ENCODE results near the gene PXN. TPM values are rescaled to one million over a fixed set of nuclear protein-coding genes. Genes with fewer than 3 reads are reported as not detected.

The PXN gene
- total RNA-seq, 1 donor from 2014 or later = 8.2 TPM

DNA sequence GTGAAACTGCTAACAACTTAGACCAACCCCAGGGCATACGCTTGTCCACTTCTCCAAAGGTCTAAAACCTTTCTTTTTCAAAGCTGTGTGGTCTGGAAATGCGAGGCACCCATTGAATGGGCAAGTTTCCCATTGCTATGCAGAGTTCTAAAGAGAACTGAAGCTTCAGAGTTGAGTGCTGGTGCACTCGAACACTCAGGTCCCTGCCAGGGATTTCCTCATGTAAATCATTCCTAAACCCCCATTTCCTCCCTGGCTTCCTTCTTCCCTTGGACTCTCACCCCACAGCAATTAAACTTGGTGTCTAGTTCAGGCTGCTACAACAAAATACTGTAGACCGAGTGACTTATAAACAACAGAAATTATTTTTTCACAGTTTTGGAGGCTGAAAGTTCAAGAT, 2.2 kb upstream of the PXN start:
- H3K4me3 Mint-ChIP-seq = no peak overlapping the region
- H3K4me3 ChIP-seq = no peak overlapping the region
- peaks cover 27% of the 10 kb centered on the region for H3K79me2 ChIP-seq (ENCODE audit: low read depth)
- no peaks in the 10 kb centered on the region for H3K9me3 ChIP-seq (ENCODE audit: low read depth)
- H3K27me3 Mint-ChIP-seq (ENCODE audit: insufficient read depth, low read depth) = peaks cover 10% of the 10 kb centered on the region
- TF ChIP-seq, protein P1, sequence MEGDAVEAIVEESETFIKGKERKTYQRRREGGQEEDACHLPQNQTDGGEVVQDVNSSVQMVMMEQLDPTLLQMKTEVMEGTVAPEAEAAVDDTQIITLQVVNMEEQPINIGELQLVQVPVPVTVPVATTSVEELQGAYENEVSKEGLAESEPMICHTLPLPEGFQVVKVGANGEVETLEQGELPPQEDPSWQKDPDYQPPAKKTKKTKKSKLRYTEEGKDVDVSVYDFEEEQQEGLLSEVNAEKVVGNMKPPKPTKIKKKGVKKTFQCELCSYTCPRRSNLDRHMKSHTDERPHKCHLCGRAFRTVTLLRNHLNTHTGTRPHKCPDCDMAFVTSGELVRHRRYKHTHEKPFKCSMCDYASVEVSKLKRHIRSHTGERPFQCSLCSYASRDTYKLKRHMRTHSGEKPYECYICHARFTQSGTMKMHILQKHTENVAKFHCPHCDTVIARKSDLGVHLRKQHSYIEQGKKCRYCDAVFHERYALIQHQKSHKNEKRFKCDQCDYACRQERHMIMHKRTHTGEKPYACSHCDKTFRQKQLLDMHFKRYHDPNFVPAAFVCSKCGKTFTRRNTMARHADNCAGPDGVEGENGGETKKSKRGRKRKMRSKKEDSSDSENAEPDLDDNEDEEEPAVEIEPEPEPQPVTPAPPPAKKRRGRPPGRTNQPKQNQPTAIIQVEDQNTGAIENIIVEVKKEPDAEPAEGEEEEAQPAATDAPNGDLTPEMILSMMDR (IDR thresholded peaks at IDR 0.05) = no peak
- TF ChIP-seq EZH2 (IDR thresholded peaks at IDR 0.05) (no peak), EZH2phosphoT487 (IDR thresholded peaks at IDR 0.05) (no peak)
- no peak overlapping the region for H3K9ac ChIP-seq
- no peaks in the 10 kb centered on the region for H3K9me3 Mint-ChIP-seq
- no peak overlapping the region for H3K4me2 ChIP-seq
- peaks cover 6% of the 10 kb centered on the region for H3F3A ChIP-seq (ENCODE audit: low read depth)
- no peaks in the 10 kb centered on the region for H3K36me3 ChIP-seq
- peaks cover 30% of the 10 kb centered on the region for H3K4me1 Mint-ChIP-seq
- no peaks in the 10 kb centered on the region for H3K27me3 ChIP-seq
- DNase-seq (ENCODE audit: low spot score) = no peak
- H2AFZ ChIP-seq (replicated peaks) = no peak overlapping the region
- H3K27ac ChIP-seq = no peak overlapping the region
- peaks cover 20% of the 10 kb centered on the region for H3K4me1 ChIP-seq
- H3K36me3 Mint-ChIP-seq = peaks cover 2% of the 10 kb centered on the region
- peaks cover 21% of the 10 kb centered on the region for H4K20me1 ChIP-seq (ENCODE audit: low read depth)
- H3K27ac Mint-ChIP-seq = no peak overlapping the region

- peaks cover 40% of the 10 kb centered on the region for H3K79me2 ChIP-seq (ENCODE audit: low read depth)
- Mint-ChIP-seq H3K27ac (no peak overlapping the region), H3K4me1 (peaks cover 34% of the 10 kb centered on the region), H3K36me3 (peaks cover 2% of the 10 kb centered on the region), H3K27me3 (ENCODE audit: insufficient read depth, low read depth) (peaks cover 8% of the 10 kb centered on the region), H3K4me3 (peak overlapping the region; percentile 94), H3K9me3 (no peaks in the 10 kb centered on the region)
- no peaks in the 10 kb centered on the region for H3K27me3 ChIP-seq
- H3K9ac ChIP-seq = no peak overlapping the region
- no peak for TF ChIP-seq EZH2phosphoT487 (IDR thresholded peaks at IDR 0.05)
- TF ChIP-seq EZH2 (IDR thresholded peaks at IDR 0.05) = no peak
- TF ChIP-seq, protein P1 (IDR thresholded peaks at IDR 0.05) = no peak
- H3K4me1 ChIP-seq = peaks cover 20% of the 10 kb centered on the region
- DNase-seq (ENCODE audit: low spot score) = no peak
- H3F3A ChIP-seq (ENCODE audit: low read depth) = peaks cover 6% of the 10 kb centered on the region
- no peak overlapping the region for H3K4me2 ChIP-seq
- H2AFZ ChIP-seq (replicated peaks) = no peak overlapping the region
- no peaks in the 10 kb centered on the region for H3K9me3 ChIP-seq (ENCODE audit: low read depth)
- no peak overlapping the region for H3K4me3 ChIP-seq
- H4K20me1 ChIP-seq (ENCODE audit: low read depth) = peaks cover 27% of the 10 kb centered on the region
- H3K36me3 ChIP-seq = no peaks in the 10 kb centered on the region
- H3K27ac ChIP-seq = no peak overlapping the region
Measured at GRCh38 chr12:120266180-120266870, 795 bp upstream of the PXN start.

GRCh38 chr12:120264904-120265472, 542 bp downstream of the PXN start:
- H3K79me2 ChIP-seq (ENCODE audit: low read depth) = peaks cover 53% of the 10 kb centered on the region
- peaks cover 6% of the 10 kb centered on the region for H3F3A ChIP-seq (ENCODE audit: low read depth)
- Mint-ChIP-seq H3K4me3 (peak overlapping the region; percentile 87), H3K27ac (peak overlapping the region; percentile 65), H3K4me1 (peaks cover 34% of the 10 kb centered on the region), H3K36me3 (peaks cover 2% of the 10 kb centered on the region), H3K9me3 (no peaks in the 10 kb centered on the region), H3K27me3 (ENCODE audit: insufficient read depth, low read depth) (peaks cover 8% of the 10 kb centered on the region)
- no peaks in the 10 kb centered on the region for H3K36me3 ChIP-seq
- no peaks in the 10 kb centered on the region for H3K9me3 ChIP-seq (ENCODE audit: low read depth)
- peaks cover 20% of the 10 kb centered on the region for H3K4me1 ChIP-seq
- peak overlapping the region; percentile 97 for H3K4me3 ChIP-seq
- H4K20me1 ChIP-seq (ENCODE audit: low read depth) = peaks cover 40% of the 10 kb centered on the region
- peak overlapping the region; percentile 78 for H3K9ac ChIP-seq
- TF ChIP-seq EZH2 (IDR thresholded peaks at IDR 0.05) = no peak
- no peak for TF ChIP-seq EZH2phosphoT487 (IDR thresholded peaks at IDR 0.05)
- TF ChIP-seq, protein P1 (IDR thresholded peaks at IDR 0.05) = no peak
- peak overlapping the region; percentile 88 for H2AFZ ChIP-seq (replicated peaks)
- H3K27ac ChIP-seq = no peak overlapping the region
- H3K27me3 ChIP-seq = no peaks in the 10 kb centered on the region
- no peak for DNase-seq (ENCODE audit: low spot score)
- H3K4me2 ChIP-seq = peak overlapping the region; percentile 97
